WI38 (cell line): ENCODE measurements around the gene LARP6.
"Not testable (repeated sequence)": the region's sequence is repeated elsewhere in the genome, so short reads cannot be mapped to it uniquely, and the experiment has no call there.

Experiments used
- H3K4me3 ChIP-seq: 2 replicates; pipeline ENCODE4 v1.5.1; 2011; ENCODE audit warnings: low read depth, mild to moderate bottlenecking, control low read depth, low read length
- TF ChIP-seq, protein P1 (sequence below): IDR thresholded peaks from 2 replicates; pipeline ENCODE4 v1.5.1; 2012; ENCODE audit warnings: low read depth, mild to moderate bottlenecking, control low read depth, low read length

Gene LARP6

GRCh38 chr15:70815604-70816003 lies 38.4 kb downstream of the LARP6 start:
- no peak overlapping the region for H3K4me3 ChIP-seq
- TF ChIP-seq, protein P1, sequence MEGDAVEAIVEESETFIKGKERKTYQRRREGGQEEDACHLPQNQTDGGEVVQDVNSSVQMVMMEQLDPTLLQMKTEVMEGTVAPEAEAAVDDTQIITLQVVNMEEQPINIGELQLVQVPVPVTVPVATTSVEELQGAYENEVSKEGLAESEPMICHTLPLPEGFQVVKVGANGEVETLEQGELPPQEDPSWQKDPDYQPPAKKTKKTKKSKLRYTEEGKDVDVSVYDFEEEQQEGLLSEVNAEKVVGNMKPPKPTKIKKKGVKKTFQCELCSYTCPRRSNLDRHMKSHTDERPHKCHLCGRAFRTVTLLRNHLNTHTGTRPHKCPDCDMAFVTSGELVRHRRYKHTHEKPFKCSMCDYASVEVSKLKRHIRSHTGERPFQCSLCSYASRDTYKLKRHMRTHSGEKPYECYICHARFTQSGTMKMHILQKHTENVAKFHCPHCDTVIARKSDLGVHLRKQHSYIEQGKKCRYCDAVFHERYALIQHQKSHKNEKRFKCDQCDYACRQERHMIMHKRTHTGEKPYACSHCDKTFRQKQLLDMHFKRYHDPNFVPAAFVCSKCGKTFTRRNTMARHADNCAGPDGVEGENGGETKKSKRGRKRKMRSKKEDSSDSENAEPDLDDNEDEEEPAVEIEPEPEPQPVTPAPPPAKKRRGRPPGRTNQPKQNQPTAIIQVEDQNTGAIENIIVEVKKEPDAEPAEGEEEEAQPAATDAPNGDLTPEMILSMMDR: no peak

DNA sequence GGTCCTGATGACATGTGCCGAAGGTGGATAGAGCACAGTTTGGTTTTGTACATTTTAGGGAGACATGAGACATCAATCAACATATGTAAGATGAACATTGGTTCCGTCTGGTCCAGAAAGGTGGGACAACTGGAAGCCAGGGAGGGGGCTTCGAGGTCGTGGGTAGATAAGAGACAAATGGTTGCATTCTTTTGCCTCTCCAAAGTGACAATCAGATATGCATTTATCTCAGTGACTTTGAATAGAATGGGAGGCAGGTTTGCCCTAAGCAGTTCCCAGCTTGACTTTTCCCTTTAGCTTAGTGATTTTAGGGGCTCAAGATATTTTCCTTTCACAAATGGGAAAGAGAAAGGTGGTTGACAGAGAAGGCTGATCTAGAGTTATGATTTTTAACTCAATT lies 38.9 kb downstream of the LARP6 start:
- H3K4me3 ChIP-seq: not testable (repeated sequence)

DNA sequence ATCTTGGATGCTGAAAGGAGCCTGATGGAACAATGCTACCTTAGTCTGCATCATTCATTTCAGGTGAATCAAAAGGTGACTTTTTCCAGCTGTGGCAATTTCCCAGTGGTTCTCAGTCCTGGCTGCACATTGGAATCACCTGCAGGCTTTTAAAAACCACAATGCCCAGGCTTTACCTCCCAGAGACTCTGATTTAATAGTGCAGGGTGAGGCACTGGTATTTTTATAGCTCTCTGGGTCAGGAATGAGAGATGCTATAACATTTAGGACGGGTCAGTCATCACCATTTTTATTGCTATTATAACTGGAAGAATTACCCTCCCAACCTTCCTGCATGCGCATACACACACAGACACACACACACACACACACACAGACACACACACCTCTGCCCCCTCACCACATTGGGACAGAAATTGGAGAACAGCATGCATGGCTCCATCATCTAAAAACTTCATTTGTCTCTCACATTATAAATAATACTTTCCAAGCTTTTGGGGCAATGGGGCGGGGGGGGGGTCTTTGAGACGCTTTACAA lies 41.1 kb downstream of the LARP6 start:
- no peak overlapping the region for H3K4me3 ChIP-seq
- TF ChIP-seq, protein P1: no peak

DNA sequence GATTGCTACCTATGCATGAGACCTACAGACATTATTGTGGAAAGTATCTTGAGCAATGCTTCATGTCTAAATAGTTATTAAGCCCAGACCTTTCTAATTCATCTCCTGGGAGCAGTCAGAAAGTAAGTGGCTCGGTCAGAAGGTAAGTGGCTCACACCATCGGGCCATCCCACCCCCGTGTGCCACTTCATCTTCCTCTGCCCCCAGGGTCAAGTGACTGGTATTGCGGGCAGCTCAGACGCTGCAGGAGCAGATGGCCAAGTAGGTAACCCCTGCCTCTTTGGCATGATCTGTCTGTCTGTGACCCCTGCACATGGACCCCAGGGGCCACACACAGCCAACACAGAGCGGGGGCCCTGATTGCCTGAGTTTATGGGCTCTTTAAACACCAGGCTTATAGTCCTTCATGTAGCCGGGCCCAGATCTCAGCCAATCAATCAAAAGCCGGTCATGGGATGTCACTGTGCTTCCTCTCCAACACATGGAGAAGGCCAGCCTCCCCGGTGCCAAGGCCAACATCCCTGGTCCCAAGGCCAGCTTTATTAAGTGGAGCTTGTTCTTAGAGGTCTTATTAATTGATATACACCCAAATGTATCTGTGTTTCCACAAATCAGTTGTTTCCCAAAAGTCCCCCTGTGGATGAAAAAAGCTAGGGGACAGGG lies 42.9 kb downstream of the LARP6 start:
- TF ChIP-seq, protein P1: no peak
- H3K4me3 ChIP-seq: no peak overlapping the region

DNA sequence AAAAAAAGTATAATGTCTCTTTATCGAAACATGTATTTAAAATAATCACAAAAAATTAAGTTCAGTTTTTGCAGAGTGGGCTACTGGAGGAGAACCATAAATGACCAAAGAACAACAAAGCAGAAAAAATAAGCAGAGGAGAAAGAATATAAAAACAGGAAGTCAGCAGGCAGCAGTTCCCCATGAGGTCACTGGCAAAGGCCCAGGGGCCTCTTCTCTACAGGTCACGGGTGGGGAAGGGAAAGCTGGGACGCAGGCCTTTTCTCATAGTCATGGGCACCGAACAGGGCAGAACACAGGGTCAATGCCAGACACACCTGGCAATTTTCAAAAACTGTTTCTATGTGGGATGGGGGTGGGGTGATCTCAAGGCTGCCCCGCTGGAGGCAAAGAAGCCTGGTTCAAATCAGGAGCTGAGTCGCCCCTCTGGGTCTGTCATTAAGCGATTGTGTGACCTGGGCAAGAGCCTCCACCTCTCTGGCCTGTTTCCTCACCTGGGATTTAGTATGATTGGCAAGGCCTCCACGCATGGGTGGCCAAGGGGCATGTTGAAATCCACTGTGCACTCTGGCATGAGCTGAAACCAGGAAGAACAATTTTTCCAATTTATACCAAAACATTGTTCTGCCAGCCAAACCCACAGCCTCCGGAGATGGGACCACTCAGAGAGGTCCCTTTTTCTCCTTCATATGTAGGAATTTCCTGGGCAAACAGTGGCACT lies 46.8 kb downstream of the LARP6 start:
- H3K4me3 ChIP-seq: no peak overlapping the region
- TF ChIP-seq, protein P1: no peak

GRCh38 chr15:70804388-70804787 lies 49.6 kb downstream of the LARP6 start:
- not testable (repeated sequence) for H3K4me3 ChIP-seq

GRCh38 chr15:70802629-70803028 lies 51.3 kb downstream of the LARP6 start:
- TF ChIP-seq, protein P1: no peak
- no peak overlapping the region for H3K4me3 ChIP-seq

DNA sequence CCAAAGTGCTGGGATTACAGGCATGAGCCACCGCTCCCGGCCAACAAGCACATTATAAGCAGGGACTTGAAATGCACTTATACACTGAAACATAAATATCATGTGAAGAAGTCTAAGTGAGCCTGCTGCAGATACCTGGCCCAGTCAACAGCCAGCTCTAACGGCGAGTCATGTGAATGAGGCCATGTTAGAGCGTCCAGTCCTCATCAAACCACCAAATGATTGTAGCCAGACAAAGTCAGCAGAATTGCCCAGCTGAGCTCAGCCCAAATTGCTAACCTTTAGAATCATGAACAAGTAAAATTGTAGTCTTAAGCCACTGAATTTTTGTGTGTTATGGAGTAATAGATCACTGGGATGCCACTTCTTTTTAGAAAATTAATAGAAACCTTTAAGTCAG lies 52.8 kb downstream of the LARP6 start:
- H3K4me3 ChIP-seq: no peak overlapping the region
- TF ChIP-seq, protein P1: no peak
